ENCODE measurements around the gene SASS6.

SASS6 gene

DNA sequence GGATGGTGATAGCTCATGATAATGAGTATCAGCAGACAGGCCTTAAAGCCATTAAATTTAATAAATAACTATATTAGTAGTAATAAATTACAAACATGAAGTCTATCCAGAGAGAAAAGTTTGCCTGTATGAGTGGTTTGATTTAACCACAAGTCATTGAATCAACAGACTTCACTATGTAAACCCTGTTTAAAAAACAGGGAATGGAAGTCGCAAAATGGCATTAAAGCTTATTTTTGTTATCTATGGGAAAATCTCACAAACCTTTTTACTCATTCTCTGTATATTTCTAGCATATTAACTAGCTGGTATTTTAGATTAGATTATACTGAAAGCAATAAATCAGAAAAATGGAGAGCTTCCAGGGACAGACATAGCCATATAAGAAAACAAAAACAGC is 45.3 kb downstream of the SASS6 start:
- DNase-seq (ENCODE audit: low read depth): no peak
- no peak overlapping the region for H3K4me3 ChIP-seq (ENCODE audit: low read length)
- TF ChIP-seq, protein P1, sequence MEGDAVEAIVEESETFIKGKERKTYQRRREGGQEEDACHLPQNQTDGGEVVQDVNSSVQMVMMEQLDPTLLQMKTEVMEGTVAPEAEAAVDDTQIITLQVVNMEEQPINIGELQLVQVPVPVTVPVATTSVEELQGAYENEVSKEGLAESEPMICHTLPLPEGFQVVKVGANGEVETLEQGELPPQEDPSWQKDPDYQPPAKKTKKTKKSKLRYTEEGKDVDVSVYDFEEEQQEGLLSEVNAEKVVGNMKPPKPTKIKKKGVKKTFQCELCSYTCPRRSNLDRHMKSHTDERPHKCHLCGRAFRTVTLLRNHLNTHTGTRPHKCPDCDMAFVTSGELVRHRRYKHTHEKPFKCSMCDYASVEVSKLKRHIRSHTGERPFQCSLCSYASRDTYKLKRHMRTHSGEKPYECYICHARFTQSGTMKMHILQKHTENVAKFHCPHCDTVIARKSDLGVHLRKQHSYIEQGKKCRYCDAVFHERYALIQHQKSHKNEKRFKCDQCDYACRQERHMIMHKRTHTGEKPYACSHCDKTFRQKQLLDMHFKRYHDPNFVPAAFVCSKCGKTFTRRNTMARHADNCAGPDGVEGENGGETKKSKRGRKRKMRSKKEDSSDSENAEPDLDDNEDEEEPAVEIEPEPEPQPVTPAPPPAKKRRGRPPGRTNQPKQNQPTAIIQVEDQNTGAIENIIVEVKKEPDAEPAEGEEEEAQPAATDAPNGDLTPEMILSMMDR (conservative IDR thresholded peaks at IDR 0.05; ENCODE audit: low read length): no peak

DNA sequence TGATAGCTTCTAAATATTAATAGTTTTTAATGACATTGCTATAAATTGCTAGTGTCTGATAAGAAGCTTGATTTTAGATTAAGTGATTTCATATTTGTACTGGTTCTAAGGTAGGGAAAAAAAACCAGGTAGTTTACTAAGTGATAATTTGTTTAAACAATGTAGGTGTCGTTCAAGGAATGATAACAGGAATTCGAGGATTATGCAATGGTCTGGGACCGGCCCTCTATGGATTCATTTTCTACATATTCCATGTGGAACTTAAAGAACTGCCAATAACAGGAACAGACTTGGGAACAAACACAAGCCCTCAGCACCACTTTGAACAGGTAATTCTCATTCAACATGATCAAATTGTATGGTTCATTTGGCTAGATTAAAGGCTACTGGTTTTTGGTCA is 52.4 kb downstream of the SASS6 start:
- TF ChIP-seq, protein P1 (conservative IDR thresholded peaks at IDR 0.05; ENCODE audit: low read length): no peak
- H3K4me3 ChIP-seq (ENCODE audit: low read length): no peak overlapping the region
- no peak for DNase-seq (ENCODE audit: low read depth)

DNA sequence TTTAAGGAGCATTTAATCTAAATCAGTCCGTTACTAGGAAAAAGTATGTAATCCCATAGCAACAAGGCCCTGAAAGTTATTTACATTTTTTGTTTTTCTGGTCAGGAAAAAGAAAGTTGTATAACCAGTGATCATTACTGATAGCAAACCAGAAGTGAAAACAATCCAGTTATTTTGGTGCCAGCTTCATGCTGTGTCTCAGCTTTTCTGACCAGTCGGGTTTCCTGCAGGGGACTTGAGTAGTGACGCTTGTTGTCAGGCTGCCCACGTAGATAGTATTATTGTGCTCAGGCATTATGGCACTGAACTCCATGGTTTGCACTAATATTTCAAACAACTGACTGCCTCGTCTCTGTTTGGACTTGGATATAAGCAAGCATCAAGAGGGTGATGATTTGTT is 55.2 kb downstream of the SASS6 start:
- no peak overlapping the region for H3K4me3 ChIP-seq (ENCODE audit: low read length)
- DNase-seq (ENCODE audit: low read depth): no peak
- TF ChIP-seq, protein P1 (conservative IDR thresholded peaks at IDR 0.05; ENCODE audit: low read length): no peak

DNA sequence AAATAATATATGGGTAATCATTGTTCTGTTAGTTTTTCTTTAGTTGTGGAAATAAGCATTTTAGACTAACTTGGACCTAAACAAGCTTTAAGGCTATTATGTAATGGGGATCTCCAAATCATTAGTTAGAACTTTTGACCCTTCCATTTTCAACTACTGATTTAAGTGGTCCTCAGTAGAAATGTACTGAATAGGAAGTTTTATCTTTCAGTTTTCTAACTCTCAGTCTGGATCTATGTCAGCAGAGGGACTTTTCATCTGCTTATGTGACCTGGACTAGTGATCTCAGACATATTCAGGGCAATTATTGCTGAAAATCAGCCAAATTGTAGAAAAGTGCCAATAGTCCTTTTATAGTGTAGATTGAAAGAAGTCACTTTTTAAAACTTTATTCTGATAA is 56.0 kb downstream of the SASS6 start:
- H3K4me3 ChIP-seq (ENCODE audit: low read length): no peak overlapping the region
- TF ChIP-seq, protein P1 (conservative IDR thresholded peaks at IDR 0.05; ENCODE audit: low read length): no peak
- no peak for DNase-seq (ENCODE audit: low read depth)

GRCh38 chr1:100076319-100076718 is 56.4 kb downstream of the SASS6 start:
- no peak overlapping the region for H3K4me3 ChIP-seq (ENCODE audit: low read length)
- DNase-seq (ENCODE audit: low read depth): no peak
- TF ChIP-seq, protein P1 (conservative IDR thresholded peaks at IDR 0.05; ENCODE audit: low read length): no peak

- TF ChIP-seq, protein P1 (conservative IDR thresholded peaks at IDR 0.05; ENCODE audit: low read length): no peak
- H3K4me3 ChIP-seq (ENCODE audit: low read length): no peak overlapping the region
- DNase-seq (ENCODE audit: low read depth): no peak
Measured at GRCh38 chr1:100075773-100076172, 57.0 kb downstream of the SASS6 start.

- DNase-seq (ENCODE audit: low read depth): no peak
- TF ChIP-seq, protein P1 (conservative IDR thresholded peaks at IDR 0.05; ENCODE audit: low read length): no peak
- no peak overlapping the region for H3K4me3 ChIP-seq (ENCODE audit: low read length)
Measured at GRCh38 chr1:100074604-100075395, 57.9 kb downstream of the SASS6 start.

Data from AG10803 (cell line).